SU-DHL-6 (cell line): ENCODE data around the gene RAB43.

ENCODE experiments used
- H2AFZ ChIP-seq: fragments of 200-600 bp; sonication (generic); 2 replicates; pipeline ENCODE4 v1.6.1; 2014; ENCODE audit warnings: low read depth, mild to moderate bottlenecking, moderate library complexity, mixed read lengths, antibody characterized with exemption, low read length; ENCODE audit not compliant: severe bottlenecking
- H3F3A ChIP-seq: fragments of 200-600 bp; shearing (Covaris generic); 2 replicates; pipeline ENCODE4 v1.6.0; 2016; ENCODE audit warnings: antibody characterized with exemption, mild to moderate bottlenecking; ENCODE audit not compliant: insufficient read depth
- H3K27ac ChIP-seq: fragments of 200-600 bp; sonication (generic); 2 replicates; pipeline ENCODE4 v1.5.1; 2016; ENCODE audit warnings: low read depth, mild to moderate bottlenecking, low read length, moderate library complexity, mixed read lengths
- H3K27me3 ChIP-seq: fragments of 200-600 bp; sonication (generic), shearing (Covaris generic); 2 replicates; pipeline ENCODE4 v1.6.0; 2014; ENCODE audit warnings: mild to moderate bottlenecking, low read length
- H3K36me3 ChIP-seq: fragments of 200-600 bp; sonication (generic); 2 replicates; pipeline ENCODE4 v1.6.1; 2014; ENCODE audit warnings: mild to moderate bottlenecking, low read length, mixed read lengths
- H3K4me2 ChIP-seq: fragments of 300-600, 200-600 bp; shearing (Covaris generic), sonication (generic); 2 replicates; pipeline ENCODE4 v1.6.0; 2014; ENCODE audit warnings: low read length, low read depth, mild to moderate bottlenecking; ENCODE audit not compliant: poor library complexity, severe bottlenecking
- H3K4me3 ChIP-seq: fragments of 200-600 bp; sonication (generic); 2 replicates; pipeline ENCODE4 v1.5.1; 2014; ENCODE audit warnings: antibody characterized with exemption, low read length, mild to moderate bottlenecking, mixed read lengths; ENCODE audit not compliant: insufficient read depth, poor library complexity, severe bottlenecking
- H3K79me2 ChIP-seq: fragments of 200-600 bp; sonication (generic); 2 replicates; pipeline ENCODE4 v1.6.1; 2014; ENCODE audit warnings: mild to moderate bottlenecking, low read length, moderate library complexity; ENCODE audit not compliant: insufficient read depth
- H3K9ac ChIP-seq: fragments of 200-600 bp; sonication (generic); 2 replicates; pipeline ENCODE4 v1.7.0; 2014; ENCODE audit warnings: mild to moderate bottlenecking, low read length
- H3K9me2 ChIP-seq: fragments of 200-600 bp; sonication (generic); replicated peaks from 2 replicates; pipeline ENCODE4 v1.6.1; 2014; ENCODE audit warnings: low read length; ENCODE audit not compliant: insufficient read depth
- H3K9me3 ChIP-seq: fragments of 200-600 bp; sonication (generic); 2 replicates; pipeline ENCODE4 v1.6.1; 2014; ENCODE audit warnings: low read length, mixed read lengths; ENCODE audit not compliant: insufficient read depth
- H4K20me1 ChIP-seq: fragments of 200-600 bp; sonication (generic); 2 replicates; pipeline ENCODE4 v1.6.1; 2014; ENCODE audit warnings: low read depth, mild to moderate bottlenecking, antibody characterized with exemption, low read length, moderate library complexity, mixed read lengths
- CTCF ChIP-seq: fragments of 200-600 bp; sonication (generic); IDR thresholded peaks from one replicate; pipeline ENCODE4 v1.5.1; 2017; ENCODE audit warnings: antibody characterized with exemption, mild to moderate bottlenecking, low read length, moderate library complexity; ENCODE audit not compliant: insufficient read depth, poor library complexity, severe bottlenecking
- EZH2phosphoT487 ChIP-seq: fragments of 200-600 bp; sonication (generic), shearing (Covaris generic); conservative IDR thresholded peaks from 2 replicates; pipeline ENCODE4 v1.6.1; 2018; ENCODE audit warnings: mild to moderate bottlenecking, antibody characterized with exemption, low read length, moderate library complexity, mixed read lengths

RAB43 gene

GRCh38 chr3:129119365-129120100, 2.1 kb downstream of the RAB43 start:
- Histone ChIP-seq H3K79me2 (no peaks in the 10 kb centered on the region), H3F3A (peaks cover 11% of the 10 kb centered on the region), H3K4me2 (no peak overlapping the region), H3K4me3 (no peak overlapping the region), H3K9ac (peak overlapping the region; percentile 28; the same call in 1 of the 2 replicates), H4K20me1 (no peaks in the 10 kb centered on the region), H3K9me2 (no peaks in the 10 kb centered on the region), H2AFZ (no peak overlapping the region), H3K27ac (no peak overlapping the region), H3K36me3 (no peaks in the 10 kb centered on the region), H3K27me3 (no peaks in the 10 kb centered on the region), H3K9me3 (no peaks in the 10 kb centered on the region)
- TF ChIP-seq CTCF (no peak), EZH2phosphoT487 (no peak)

DNA sequence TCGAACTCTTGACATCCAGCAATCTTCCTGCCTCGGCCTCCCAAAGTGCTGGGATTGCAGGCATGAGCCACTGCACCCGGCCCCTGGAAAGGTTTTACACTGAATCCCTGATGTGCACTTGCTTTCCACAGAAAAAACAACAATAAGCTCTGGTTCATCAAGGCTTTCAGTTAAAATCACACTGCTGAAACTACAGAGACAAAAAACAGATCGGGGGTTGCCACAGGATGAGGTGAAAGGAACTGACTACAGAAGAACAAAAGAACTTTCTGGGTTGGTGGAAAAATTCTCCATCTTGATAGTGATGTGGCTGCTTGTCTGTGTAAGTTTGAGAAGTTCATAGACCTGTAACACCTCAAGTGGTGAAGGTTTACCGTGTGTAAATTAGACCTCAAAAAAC, 2.9 kb downstream of the RAB43 start:
- no peak overlapping the region for H3K4me3 ChIP-seq
- no peak overlapping the region for H3K27ac ChIP-seq
- H3K36me3 ChIP-seq = no peaks in the 10 kb centered on the region
- H3F3A ChIP-seq = peaks cover 8% of the 10 kb centered on the region
- H3K79me2 ChIP-seq = no peaks in the 10 kb centered on the region
- no peak overlapping the region for H3K4me2 ChIP-seq
- no peaks in the 10 kb centered on the region for H3K9me2 ChIP-seq
- H2AFZ ChIP-seq = no peak overlapping the region
- H3K9me3 ChIP-seq = no peaks in the 10 kb centered on the region
- no peaks in the 10 kb centered on the region for H3K27me3 ChIP-seq
- no peak overlapping the region for H3K9ac ChIP-seq
- TF ChIP-seq CTCF = no peak
- TF ChIP-seq EZH2phosphoT487 = no peak
- no peaks in the 10 kb centered on the region for H4K20me1 ChIP-seq

GRCh38 chr3:129117134-129117533, 4.5 kb downstream of the RAB43 start:
- TF ChIP-seq CTCF (no peak), EZH2phosphoT487 (no peak)
- Histone ChIP-seq H3K9ac (no peak overlapping the region), H3K9me2 (no peaks in the 10 kb centered on the region), H3F3A (no peaks in the 10 kb centered on the region), H3K79me2 (no peaks in the 10 kb centered on the region), H3K36me3 (no peaks in the 10 kb centered on the region), H2AFZ (no peak overlapping the region), H4K20me1 (no peaks in the 10 kb centered on the region), H3K4me2 (no peak overlapping the region), H3K4me3 (no peak overlapping the region), H3K27me3 (no peaks in the 10 kb centered on the region), H3K27ac (no peak overlapping the region), H3K9me3 (no peaks in the 10 kb centered on the region)
